Retina (tissue), 1 donor: ENCODE data around the gene MOB3B.

ENCODE experiments used
- DNase-seq: peaks from one replicate; pipeline ENCODE4 v3.0.0-alpha.2; 2016

Gene MOB3B

DNA sequence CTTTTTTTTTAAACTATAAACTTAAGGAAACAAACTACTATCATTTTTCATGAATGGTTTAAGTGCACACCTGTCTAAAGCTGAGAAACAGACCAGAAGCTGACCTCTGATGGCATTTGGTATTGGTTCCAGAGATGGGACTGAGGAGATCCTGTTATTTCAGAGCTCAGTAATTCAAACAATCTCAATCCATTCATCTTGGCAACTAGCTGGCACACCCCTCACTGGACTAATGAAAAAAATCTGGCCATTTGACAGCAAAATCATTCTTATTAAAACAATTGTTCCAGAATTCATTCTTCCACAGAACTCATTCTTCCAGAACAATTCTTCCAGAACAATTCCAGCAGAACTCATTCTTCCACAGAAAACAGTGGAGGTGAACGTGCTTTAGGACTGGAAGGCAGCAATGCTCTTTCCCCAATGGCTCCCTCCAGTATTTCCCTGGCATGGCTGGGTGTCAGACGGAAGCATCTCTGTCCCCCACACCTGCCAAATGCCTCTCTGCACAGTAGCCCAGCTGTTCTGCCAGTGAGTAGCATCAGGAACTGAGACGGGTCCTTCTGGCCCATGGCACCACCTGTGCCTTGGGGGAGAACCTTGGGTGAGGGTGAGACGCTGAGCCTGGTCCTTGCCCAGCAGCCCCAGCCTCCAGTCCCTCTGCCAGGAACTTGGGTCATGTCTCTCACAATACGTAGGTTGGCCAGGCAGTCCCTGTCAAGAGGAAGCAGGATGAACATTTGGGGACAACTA lies 145.2 kb downstream of the MOB3B start:
- DNase-seq = no peak

DNA sequence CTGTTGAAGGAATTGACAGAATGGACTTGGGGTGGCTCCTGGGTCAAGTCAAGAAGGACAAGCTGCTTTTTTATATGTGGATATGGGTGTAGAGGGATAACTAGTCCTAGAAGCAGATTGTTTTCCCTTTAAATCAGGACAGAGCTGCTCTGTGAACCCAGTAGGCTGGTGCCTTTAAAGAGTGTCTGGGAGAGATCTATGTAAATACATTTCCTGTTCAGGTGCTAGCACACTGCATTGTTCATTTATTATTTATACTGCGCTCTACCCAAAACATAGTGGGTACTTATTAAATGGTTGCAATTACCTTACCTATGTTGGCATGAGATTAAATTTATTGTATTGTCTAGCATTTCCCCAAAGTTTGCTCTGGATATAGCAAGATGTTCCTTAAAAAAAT lies 146.1 kb downstream of the MOB3B start:
- no peak for DNase-seq

DNA sequence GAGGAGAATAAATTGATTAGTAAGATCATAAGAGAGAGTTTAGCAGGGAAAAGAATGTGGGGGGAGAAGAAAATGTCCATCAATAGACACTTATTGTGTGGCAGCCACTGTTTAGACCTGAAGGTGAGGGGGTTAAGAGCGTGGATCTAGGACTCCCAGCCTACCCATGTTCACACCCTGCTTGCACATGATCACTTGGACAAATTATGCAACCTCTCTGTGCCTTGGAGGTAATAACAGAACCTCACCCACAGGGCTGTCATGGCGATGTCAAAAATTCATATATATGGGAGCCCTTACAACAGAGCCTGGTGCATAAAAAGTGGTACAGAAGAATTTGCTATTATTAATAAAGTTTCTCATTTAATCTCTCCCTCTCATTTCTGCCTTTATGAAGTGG lies 146.6 kb downstream of the MOB3B start:
- DNase-seq = no peak

DNA sequence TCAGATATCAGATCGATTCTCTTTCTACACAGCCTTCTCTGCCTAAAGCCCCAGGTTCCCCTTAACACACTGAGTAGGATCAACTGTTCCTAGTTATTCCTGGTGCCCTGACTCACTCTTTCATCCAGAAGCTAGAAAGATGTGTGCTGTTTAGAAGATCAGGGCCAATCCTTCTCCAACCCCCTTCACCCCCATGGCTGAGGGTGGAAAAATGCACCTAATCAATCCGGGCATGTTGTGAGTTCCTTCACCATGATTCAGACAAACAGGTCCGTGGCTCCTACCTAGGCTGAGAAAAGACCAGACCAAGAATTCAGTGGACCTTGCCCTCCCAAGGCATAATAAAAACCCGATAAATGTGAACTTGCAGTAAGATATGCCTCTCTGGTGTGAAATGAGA lies 147.3 kb downstream of the MOB3B start:
- DNase-seq = no peak

DNA sequence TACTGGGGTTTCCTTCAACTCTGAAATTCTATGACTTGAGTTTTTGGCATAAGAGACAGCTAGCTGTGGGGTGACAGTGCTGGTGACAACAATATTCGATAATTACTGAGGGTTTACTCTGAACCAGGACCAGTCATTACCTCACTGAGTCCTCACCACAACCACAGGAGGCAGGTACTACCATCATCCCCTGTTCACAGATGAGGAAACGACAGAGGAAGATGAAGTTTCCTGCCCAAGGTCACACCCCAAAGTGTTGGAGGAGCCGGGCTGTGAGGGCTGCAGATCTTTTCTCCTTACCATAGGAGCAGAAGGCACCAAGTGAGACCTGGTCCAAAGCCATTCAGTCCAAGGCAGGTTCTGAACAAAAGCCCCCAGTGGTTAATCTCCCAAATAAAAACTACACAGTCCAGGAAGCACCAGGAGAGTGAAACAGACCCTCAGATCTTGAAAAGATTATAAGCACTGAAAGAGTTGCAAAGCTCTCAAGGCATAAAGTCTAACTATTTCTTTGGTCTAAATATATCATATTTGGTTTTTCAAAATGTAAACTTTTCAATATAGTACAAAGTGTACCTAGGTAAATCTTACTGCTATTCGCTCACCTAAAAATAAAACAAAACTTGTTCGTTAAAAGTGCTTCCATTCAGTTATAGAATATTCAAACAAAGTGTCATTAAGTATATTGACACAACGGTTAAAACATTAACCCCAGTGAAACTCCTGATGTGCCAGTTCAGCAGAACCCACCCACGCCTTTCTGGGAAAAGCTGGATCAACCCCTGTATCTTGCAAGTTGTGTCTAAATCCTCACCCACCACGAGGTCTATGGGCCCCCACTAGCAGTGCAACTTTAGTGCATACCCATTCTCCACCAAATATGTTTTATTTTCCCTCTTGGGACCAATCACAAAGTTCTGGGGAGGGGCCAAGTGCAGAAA lies 150.0 kb downstream of the MOB3B start:
- DNase-seq = no peak

DNA sequence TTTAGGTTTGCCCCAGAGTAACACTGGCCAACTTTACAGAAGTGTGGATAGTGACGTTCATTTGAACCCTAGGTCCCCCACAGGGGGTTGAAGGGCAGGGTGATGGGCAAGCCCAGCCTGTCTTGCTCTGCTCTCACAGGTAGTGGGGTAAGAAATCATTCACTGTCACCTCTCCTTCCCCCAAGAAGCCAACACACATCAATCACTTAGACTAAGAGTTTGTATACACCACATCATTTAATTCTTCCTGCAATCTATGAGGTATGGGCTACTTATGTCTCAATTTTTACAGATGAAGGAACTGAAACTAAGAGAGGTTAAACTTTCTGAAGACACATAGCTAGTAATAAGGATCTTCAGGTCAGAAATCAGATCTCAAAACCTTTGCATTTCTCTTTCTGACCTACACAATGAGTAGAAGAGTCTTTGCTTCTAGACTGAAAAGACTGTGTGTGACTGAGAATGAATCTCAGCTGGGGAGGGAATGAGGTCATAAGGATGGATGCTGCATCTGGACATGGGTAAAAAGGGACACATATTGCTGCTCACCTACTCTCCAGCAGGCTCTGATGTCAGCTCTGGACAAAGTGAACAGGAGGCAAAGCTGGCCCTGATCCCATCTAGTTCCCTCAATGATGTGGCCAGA lies 151.7 kb downstream of the MOB3B start:
- DNase-seq = no peak

DNA sequence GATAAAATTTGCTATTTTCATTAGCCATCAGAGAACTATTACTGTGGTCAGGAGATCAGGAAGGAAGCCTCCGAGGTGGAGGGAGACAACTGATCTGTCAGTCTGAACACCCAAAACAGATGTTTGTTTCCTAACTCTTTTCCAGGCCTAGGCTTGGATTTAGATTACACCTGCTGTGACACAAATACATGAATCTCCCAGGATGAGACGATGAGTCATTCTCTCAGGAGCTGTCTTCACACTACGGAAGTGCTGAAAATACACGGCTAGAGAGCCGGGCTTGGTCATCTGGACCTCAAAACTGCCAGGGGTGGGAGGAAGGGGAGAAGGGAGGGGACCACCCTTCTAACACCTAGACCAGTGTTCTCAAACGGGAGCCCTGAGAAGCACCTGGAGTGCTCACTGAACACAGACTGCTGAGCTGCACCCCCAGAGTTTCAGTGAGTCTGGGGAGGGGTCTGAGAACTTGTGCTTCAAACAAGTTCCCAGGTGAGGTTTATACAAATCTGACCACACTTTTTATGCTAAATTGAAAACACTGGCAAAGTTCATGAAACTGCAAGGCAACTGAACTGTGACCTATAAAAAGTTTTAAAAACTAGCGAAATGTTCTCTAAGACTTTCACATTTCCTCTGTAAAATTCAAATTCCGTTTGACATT lies 152.3 kb downstream of the MOB3B start:
- DNase-seq = no peak

DNA sequence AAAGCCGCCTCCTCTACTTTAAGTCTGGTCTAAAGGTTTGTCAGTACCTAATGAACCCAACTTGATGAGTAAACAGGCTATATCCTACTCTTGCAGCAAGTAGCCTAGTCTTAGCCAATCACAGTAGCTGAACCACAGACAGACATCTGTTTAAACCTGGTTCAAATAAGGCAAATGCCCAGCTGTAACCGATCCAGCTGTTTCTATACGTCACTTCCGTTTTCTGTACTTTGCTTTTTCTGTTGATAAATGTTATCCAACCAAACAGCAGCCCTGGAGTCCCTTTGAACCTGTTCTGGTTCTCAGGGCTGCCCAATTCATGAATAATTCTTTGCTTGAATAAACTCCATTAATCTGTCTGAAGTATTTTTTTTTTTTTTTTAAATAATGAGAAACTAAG lies 155.8 kb downstream of the MOB3B start:
- no peak for DNase-seq

DNA sequence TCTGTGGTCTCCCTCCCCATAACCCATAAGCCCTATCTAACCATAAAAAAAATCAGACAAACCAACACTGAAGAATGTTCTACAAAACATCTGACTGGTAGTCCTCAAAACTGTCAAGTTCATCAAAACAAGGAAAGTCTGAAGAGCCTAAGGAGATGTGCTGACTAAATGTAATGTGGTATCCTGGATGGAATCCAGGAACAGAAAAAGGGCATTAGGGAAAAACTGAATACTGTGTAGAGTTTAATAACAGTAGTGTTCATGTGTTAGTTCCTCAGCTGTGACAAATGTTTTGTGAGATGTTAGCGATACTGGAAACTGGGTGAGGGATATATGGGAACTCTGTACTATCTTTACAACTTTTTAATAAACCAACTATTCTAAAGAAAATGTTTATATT lies 157.0 kb downstream of the MOB3B start:
- DNase-seq = no peak

DNA sequence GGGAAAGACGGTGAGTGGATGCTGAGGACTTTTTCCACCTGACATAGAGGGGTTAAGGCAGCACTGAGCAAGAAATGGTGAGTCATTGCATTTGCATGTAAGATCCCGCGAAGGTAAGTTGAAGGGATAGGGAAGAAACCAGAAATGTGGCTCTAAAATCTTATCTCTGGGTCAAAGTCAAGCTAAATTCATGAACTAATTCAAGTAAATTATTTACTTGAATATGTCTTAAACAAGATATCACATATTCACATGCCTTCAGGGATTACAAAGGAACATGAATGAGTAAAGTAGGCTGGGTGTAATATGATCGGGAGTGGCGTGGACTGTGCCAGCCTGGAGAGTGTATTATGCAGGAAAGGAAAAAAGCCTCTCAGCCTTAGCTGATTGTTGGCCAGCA lies 158.2 kb downstream of the MOB3B start:
- no peak for DNase-seq

DNA sequence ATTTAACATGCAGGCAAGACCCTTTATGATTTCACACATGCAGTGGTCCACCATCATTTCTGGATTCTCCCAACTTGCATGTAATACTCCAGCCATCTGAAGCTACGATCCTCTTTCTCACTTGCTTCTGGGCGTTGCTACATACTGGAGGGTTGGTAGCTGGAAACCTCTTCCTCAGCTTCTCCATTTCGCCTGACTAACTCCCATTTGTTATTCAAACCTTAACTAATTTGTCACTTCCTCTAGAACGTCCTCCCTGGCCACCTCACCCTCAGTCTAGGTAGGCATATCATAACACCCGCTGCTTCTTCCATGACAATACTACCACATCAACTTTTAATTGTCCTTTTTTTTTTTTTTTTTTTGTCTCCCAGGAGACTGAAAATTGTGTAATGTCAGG lies 160.0 kb downstream of the MOB3B start:
- no peak for DNase-seq

DNA sequence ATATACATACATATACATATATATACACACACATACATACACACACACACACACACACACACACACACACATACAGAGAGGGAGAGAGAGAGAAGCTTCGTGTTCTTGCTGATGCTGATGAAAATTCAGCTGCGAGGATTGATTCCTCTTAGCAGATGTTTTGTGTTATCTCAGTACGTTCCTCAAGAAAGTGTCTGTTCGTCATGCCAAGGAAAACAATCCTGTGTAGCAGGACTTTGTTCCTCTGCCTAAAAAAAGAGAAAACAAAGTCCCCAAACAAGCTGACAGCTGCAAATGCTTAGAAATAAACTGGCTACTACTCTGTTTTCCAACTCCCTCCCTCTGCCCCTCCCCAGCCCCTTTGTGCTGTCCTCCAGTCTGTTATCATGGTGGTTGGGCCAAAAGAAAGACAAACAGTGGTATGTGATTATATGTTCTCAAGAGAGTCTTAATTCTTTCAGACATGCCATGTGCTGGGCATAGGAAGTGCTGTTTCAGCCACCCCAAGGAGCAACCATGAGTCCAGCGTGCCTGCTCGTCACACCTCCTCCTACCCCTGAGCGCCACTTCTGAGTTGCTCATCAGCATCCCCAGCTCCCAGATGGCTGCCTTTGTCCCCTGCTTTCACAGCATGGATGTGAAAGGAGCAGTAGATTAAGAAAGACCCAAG lies 161.2 kb downstream of the MOB3B start:
- peak; percentile 35 for DNase-seq

DNA sequence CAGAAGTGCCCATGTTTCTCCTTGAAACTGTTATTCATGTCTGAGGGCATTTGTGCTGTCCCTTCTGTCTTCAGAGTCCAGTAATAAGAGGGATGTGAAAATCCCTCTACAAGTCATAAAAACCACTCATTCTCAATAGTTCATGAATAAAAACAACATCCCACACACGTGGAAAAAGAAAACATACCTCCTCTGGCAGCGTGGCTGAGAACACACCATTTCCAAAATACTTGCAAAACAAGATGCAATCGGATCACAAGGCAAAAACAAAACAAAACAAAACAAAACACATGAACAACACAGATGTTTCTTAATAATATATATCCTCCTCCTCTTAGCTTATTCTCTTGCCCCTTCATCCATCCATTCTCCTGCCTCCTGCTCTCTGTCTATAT lies 161.7 kb downstream of the MOB3B start:
- no peak for DNase-seq

DNA sequence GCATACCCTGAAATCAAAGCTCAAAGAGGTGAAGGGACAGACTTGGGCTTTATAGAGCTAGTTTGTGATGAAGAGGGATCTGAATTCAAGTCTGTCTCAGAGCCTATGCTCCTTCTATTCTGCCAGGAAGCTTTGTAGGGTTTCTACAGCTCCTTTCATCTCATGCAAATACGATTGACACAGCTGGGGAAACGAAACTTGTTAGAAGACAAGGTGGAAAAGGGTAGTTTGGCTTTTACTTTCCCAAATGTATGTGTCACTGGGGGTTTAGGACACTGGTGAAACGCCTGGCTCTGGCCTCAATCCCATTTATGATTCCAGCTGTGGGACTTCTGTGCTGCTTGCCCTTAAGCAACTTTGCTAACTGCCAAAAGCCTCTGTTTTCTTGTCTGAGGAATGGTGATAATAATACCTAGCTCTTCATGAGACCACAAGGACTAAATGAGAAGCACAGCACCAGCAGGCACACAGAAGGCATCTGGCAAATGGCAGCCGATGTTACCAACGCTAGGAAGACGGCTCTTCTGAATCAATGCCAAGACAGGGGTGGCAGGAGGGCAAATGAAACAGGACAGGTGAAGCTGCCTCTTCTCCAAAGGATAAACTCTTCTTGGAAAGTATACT lies 162.3 kb downstream of the MOB3B start:
- no peak for DNase-seq

DNA sequence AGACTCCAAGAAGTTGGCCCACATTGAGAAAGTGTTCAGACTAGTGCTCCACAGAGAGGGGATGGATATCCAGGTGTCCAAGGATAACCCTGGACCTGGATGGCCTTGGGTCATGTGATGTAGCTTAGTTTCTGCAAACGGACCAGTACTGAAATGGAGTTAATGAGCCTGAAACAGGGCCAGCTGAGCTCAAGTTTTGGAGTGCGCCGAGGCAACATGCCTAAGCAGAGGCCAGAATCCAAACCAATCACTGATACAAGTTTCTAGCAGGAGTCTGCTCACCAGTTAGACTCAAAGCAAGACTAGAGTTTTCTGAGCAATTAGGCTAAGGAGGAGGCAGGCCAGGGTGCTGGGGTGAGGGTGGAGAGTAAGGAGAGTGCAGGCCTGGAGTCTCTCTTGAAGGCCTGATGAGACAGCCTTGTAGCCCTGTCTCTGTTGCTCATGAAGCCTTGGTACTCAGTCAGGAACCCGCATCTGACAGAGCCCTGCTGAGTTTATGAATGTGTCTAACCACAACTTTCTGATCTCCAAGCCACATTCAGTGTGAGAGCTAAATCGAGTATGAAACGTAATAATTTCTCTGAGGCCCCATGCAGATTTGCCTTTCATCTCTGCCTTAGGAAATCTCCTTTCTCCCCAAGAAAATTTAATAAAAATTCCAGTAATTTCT lies 163.8 kb downstream of the MOB3B start:
- no peak for DNase-seq

DNA sequence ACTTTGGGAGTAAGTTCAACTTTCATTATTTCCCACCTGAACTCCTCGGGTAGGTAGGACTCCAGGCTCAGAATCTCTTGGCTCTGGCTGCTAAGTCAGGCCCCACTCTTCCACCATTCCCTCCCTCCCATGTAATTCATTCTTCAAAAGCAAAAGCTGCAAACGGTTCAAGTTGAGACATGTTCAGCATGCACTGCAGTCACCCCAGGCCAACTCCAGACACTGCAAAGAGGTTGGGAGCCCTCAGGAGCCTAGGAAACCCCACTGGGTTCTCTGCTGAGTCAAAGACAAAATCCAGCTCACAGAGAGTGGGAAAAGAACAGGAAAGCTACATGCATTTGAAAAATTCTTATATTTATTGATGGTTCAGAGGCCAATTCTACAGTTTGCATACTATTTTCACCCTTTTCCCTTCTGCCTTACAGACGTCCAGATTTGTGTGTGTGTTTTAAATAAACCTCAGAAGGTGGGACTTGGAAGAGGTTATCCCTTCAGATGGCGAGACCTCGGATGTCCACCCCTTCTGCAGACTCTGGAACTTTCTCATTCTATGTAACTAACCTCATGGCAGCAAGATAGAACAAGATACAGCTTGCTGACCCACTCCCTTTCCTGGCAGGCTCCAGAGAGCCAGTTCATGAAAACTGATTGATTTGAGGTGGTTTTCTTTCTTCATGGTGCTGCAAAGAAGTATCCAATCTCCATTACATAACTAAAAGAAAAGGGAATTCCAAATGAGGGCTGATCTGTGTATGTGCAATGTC lies 167.0 kb downstream of the MOB3B start:
- no peak for DNase-seq

DNA sequence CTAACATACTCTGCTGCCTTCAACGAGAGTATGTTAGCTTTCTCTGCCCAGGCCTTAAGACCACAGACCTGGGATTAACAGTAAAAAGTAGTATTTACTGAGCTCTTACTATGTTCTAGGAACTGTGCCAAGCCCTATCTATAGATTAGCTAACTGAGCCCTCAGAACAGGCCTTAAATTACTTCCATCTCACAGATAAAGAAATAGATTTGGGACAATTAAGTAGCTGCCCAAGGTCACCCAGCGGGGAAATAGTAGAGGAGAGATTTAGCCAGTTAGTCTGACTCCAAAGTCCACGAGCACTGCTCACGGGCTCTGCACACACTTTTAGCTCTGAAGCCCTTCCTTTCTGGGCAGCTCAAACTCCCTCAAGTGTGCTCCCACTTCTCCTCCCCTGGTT lies 168.1 kb downstream of the MOB3B start:
- no peak for DNase-seq

DNA sequence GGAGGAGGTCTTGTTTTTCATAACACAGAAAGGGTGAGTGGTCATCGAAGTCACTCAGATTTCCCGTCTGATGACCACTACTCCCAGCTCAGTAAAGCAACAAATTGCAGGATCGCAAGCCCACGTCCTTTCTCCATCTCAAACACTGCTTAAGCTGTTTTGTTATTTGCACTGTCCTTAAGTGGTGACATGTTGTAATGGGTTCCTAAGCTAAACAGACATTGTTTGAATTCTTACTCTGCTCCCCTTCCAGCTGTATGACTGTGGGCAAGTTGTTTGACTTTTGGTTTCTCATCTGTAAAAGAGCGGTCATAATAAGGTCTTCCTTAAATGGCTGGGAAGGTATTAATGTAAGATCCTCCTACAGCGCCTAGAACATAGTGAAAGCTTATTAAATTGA lies 169.9 kb downstream of the MOB3B start:
- no peak for DNase-seq

DNA sequence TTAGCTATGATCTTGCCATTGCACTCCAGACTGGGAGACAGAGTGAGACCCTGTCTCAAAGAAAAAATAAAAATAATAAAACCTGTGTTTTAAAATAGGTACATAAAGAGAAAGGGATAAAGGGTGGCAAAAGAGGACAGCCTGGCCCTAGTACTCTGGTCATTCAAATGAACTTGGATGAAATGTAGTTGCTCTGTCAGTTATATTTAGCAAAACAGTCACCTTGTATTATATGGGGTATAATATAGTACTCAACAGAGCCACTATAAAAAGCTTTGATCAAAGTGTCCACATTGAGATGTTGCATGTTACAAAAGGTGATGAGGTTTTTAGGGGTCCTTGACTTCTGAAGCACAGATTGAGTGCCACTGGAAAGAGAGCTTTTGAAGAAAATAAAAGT lies 171.6 kb downstream of the MOB3B start:
- DNase-seq = no peak

DNA sequence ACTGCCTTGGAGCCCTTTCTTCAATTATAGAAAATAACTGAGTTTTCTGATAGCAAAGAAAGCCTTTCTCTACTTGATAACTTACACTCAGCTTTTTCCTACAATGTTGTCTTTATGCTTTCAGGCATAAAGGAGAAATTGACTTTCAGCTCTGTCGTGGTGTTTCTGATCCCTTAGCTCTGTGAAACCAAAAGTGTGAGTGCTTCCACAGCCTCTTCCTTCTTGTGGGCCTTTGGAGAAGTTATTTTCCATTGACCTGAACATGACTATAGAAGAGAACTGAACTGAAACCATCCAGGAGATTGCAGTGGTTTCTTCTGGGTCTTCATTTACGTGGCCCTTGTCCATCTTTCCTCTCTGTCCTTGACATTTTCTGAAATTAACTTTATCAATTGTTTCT lies 173.2 kb downstream of the MOB3B start:
- no peak for DNase-seq

DNA sequence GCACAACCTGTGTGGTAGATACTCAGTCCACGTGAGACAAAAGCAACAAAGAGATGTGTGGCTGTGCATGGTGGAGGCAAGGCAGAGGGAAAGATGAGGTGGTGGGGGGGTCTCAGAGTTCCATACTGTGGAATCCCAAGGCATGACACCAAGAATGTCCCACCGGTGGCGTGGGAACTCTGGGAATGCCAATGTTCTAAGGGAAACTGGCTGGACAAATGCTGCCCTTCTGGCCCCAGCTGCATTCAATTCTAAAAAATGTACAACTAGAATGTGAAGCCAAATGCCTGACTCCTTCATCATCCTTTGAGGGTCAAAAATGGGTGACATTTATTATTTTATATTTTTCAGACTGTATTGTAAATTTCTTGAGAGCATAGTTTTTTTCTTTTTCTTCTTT lies 174.4 kb downstream of the MOB3B start:
- no peak for DNase-seq
